Liver (tissue), 9 donors: ENCODE data around the gene TXNRD2. TPM values are rescaled to one million over a fixed set of nuclear protein-coding genes. Genes with fewer than 3 reads are reported as not detected.

ENCODE experiments used
- DNase-seq: peaks from one replicate; pipeline ENCODE4 v3.0.0-alpha.2; 2017; ENCODE audit warnings: low spot score
- H3K27ac ChIP-seq, 2 donors: one replicate each; pipeline ENCODE4 v1.7.0; 2013; ENCODE audit warnings: inconsistent platforms in 2 of 2, low read length in 2 of 2, control low read depth in 1 of 2, low read depth in 1 of 2, mild to moderate bottlenecking in 1 of 2
- H3K27me3 ChIP-seq, 4 donors: one replicate each; pipeline versions ENCODE4 v1.6.1 to v1.7.0; 2013; ENCODE audit warnings: low read length in 3 of 4, inconsistent platforms in 1 of 4, mild to moderate bottlenecking in 1 of 4, moderate library complexity in 1 of 4; ENCODE audit not compliant: control insufficient read depth in 4 of 4, insufficient read depth in 4 of 4
- H3K36me3 ChIP-seq, 4 donors: one replicate each; pipeline versions ENCODE4 v1.6.1 to v1.7.0; 2013; ENCODE audit warnings: low read length in 3 of 4, mild to moderate bottlenecking in 3 of 4, low read depth in 1 of 4, moderate library complexity in 1 of 4; ENCODE audit not compliant: control insufficient read depth in 4 of 4, insufficient read depth in 3 of 4
- H3K4me1 ChIP-seq, 4 donors: one replicate each; pipeline versions ENCODE4 v1.6.1 to v1.7.0; 2013; ENCODE audit warnings: low read length in 3 of 4, mild to moderate bottlenecking in 3 of 4, moderate library complexity in 1 of 4; ENCODE audit not compliant: control insufficient read depth in 4 of 4, insufficient read depth in 4 of 4
- H3K4me3 ChIP-seq, 3 donors: one replicate each; pipeline versions ENCODE4 v1.6.1 to v1.7.0; 2013; ENCODE audit warnings: low read length in 3 of 3, control low read depth in 1 of 3, low read depth in 1 of 3, mild to moderate bottlenecking in 1 of 3
- H3K9ac ChIP-seq, 2 donors: one replicate each; pipeline ENCODE4 v1.7.0; 2013; ENCODE audit warnings: low read length in 2 of 2, mild to moderate bottlenecking in 2 of 2, moderate library complexity in 2 of 2, control low read depth in 1 of 2, low read depth in 1 of 2
- H3K9me3 ChIP-seq, 4 donors: one replicate each; pipeline versions ENCODE4 v1.6.1 to v1.7.0; 2013; ENCODE audit warnings: low read length in 3 of 4; ENCODE audit not compliant: control insufficient read depth in 4 of 4
- ATF3 ChIP-seq: IDR thresholded peaks from 2 replicates; pipeline ENCODE4 v1.6.1; 2016; ENCODE audit warnings: antibody characterized with exemption
- FOXA1 ChIP-seq: IDR thresholded peaks from 2 replicates; pipeline ENCODE4 v1.6.1; 2016; ENCODE audit warnings: antibody characterized with exemption
- FOXA2 ChIP-seq: IDR thresholded peaks from 2 replicates; pipeline ENCODE4 v1.6.1; 2016; ENCODE audit warnings: antibody characterized with exemption
- GABPA ChIP-seq, 2 donors: IDR thresholded peaks in 1 of 2; conservative IDR thresholded peaks in 1 of 2; 2 replicates each; pipeline ENCODE4 v1.6.1; 2016; ENCODE audit warnings: antibody characterized with exemption in 2 of 2, mild to moderate bottlenecking in 1 of 2, moderate library complexity in 1 of 2
- HNF4A ChIP-seq, 2 donors: conservative IDR thresholded peaks; 2 replicates each; pipeline ENCODE4 v1.6.1; 2016; ENCODE audit warnings: antibody characterized with exemption in 2 of 2, mild to moderate bottlenecking in 2 of 2
- HNF4G ChIP-seq: IDR thresholded peaks from 2 replicates; pipeline ENCODE4 v1.6.1; 2016; ENCODE audit warnings: antibody characterized with exemption
- JUND ChIP-seq, 2 donors: IDR thresholded peaks; 2 replicates each; pipeline ENCODE4 v1.6.1; 2016; ENCODE audit warnings: antibody characterized with exemption in 2 of 2
- NR2F2 ChIP-seq: IDR thresholded peaks from 2 replicates; pipeline ENCODE4 v1.6.1; 2016; ENCODE audit warnings: antibody characterized with exemption
- REST ChIP-seq: IDR thresholded peaks from 2 replicates; pipeline ENCODE4 v1.6.1; 2016; ENCODE audit warnings: antibody characterized with exemption, mild to moderate bottlenecking
- RXRA ChIP-seq, 2 donors: IDR thresholded peaks; 2 replicates each; pipeline ENCODE4 v1.6.1; 2017 to 2018; ENCODE audit warnings: antibody characterized with exemption in 2 of 2, mild to moderate bottlenecking in 1 of 2
- SP1 ChIP-seq: IDR thresholded peaks from 2 replicates; pipeline ENCODE4 v1.6.1; 2018; ENCODE audit warnings: antibody characterized with exemption, mild to moderate bottlenecking
- YY1 ChIP-seq: IDR thresholded peaks from 2 replicates; pipeline ENCODE4 v1.6.1; 2016; ENCODE audit warnings: antibody characterized with exemption, mild to moderate bottlenecking
- WGBS: extraction: QIAGEN DNeasy Blood & Tissue Kit; methylation state at CpG from one replicate; pipeline ENCODE4 v1.1.7; 2013; 5-methylcytosine and 5-hydroxymethylcytosine counted together
- polyA plus RNA-seq, 2 donors: library from polyadenylated mRNA; stranded (reverse) in 1 of 2; unstranded in 1 of 2; fragments of 200-250 nt in 1 of 2; fragments of >200 nt in 1 of 2; fragmentation: Nextera tagmentation in 1 of 2; extraction: Ambion mirVana in 1 of 2; gene quantifications; one replicate each; pipeline versions ENCODE4 v1.2.1 to v1.2.3, GENCODE V29; 2013 to 2015
- total RNA-seq, 2 donors: library from RNA; depleted of rRNA; stranded (reverse); fragments of >200 nt; gene quantifications; one replicate each; pipeline ENCODE4 v1.2.3, GENCODE V29; 2014
- TF ChIP-seq, protein P1 (sequence below): IDR thresholded peaks from 2 replicates; pipeline ENCODE4 v1.6.1; 2016; ENCODE audit warnings: antibody characterized with exemption
- TF ChIP-seq, protein P2 (sequence below): IDR thresholded peaks from 2 replicates; pipeline ENCODE4 v1.6.1; 2016; ENCODE audit warnings: antibody characterized with exemption
- TF ChIP-seq, protein P3 (sequence below): fragments of 150-350 bp; IDR thresholded peaks from 2 replicates; pipeline ENCODE4 v1.5.1; 2017; ENCODE audit warnings: improper control_type of control experiment, low read depth, low read length; ENCODE audit not compliant: missing input control
- donor health status: healthy.
- donor health status: healthy.
- donor health status: healthy.
- donor health status: healthy.
- donor health status: healthy.

The TXNRD2 gene
- total and polyA plus RNA-seq, 4 donors, result 22.2 to 41.3 (median 33.6) TPM

DNA sequence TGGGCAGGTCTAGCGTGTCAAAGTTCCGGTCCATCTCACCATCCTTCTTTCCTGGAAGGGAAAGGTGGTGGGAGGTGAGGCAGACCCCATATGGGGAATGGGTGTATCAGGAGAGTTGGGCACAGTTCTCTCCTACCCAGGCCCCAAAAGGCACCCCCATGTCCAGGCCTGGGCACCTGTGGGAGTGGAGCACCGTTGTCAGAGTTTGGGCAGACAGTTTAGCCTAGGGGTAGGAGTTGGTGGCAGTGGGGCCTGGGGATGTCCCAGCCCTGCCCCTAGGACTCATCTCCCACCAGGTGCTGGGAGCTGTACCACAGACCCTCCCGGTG lies 34.1 kb upstream of the TXNRD2 start:
- TF ChIP-seq HNF4A (conservative IDR thresholded peaks at IDR 0.05) (no peak), JUND (IDR thresholded peaks at IDR 0.05) (no peak), FOXA1 (no peak), HNF4G (no peak), REST (no peak), NR2F2 (no peak), FOXA2 (no peak), YY1 (no peak), GABPA (IDR thresholded peaks at IDR 0.05 in 1 of 2, conservative IDR thresholded peaks at IDR 0.05 in 1 of 2) (no peak), RXRA (IDR thresholded peaks at IDR 0.05) (no peak), SP1 (no peak)
- TF ChIP-seq, protein P1, sequence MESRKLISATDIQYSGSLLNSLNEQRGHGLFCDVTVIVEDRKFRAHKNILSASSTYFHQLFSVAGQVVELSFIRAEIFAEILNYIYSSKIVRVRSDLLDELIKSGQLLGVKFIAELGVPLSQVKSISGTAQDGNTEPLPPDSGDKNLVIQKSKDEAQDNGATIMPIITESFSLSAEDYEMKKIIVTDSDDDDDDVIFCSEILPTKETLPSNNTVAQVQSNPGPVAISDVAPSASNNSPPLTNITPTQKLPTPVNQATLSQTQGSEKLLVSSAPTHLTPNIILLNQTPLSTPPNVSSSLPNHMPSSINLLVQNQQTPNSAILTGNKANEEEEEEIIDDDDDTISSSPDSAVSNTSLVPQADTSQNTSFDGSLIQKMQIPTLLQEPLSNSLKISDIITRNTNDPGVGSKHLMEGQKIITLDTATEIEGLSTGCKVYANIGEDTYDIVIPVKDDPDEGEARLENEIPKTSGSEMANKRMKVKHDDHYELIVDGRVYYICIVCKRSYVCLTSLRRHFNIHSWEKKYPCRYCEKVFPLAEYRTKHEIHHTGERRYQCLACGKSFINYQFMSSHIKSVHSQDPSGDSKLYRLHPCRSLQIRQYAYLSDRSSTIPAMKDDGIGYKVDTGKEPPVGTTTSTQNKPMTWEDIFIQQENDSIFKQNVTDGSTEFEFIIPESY, result no peak
- TF ChIP-seq, protein P2, sequence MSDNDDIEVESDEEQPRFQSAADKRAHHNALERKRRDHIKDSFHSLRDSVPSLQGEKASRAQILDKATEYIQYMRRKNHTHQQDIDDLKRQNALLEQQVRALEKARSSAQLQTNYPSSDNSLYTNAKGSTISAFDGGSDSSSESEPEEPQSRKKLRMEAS, result no peak
- H3K27ac ChIP-seq, result no peak overlapping the region
- no peaks in the 10 kb centered on the region for H3K9me3 ChIP-seq
- peaks cover 0 to 26% (median 4%) of the 10 kb centered on the region in 4 donors for H3K36me3 ChIP-seq
- peaks cover 13 to 21% (median 18%) of the 10 kb centered on the region in 4 donors for H3K4me1 ChIP-seq
- H3K4me3 ChIP-seq, result no peak overlapping the region
- no peak overlapping the region for H3K9ac ChIP-seq
- no peak for DNase-seq
- no peaks in the 10 kb centered on the region for H3K27me3 ChIP-seq
- 92% methylated on average over 4 of the region's 4 CpGs for WGBS

DNA sequence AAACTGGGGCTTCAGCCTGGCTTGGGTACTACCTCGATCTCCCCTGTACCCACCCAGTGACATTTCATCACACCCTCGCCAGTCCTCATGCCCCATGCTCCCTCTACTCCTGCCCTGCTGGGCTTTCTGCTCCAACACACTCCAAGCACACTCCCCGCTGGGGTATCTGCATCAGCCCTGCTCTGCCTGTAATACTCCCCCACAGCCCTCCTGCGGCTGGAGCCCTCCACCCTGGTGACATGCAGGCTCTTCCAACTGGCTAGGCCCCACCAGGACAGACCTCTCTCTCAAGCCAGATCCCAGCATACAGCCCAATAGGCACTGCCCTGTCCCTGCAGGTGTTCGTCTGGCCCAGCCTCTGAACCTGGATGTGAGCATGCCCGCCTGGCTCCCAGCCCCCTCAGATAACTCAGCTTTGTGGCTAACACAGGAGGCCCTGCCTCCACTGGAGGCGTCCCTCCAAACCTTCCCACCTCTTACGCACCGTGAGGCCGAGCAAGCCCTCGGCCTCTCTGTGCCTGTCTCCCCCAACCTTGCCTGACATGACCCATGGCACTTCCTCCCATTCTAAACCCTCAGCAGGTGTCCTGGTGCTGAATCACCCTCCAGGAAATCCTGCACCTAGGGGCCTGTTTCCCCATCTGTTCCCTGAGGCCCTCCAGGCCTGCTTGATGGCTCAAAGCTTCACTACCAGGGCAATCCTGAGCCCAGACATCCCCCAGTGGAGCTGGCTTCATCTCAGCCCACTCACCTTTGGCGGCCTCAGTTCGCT lies 33.5 kb upstream of the TXNRD2 start:
- Histone ChIP-seq H3K4me3 (no peak overlapping the region), H3K27ac (no peak overlapping the region), H3K9ac (no peak overlapping the region), H3K36me3 (peaks cover 0 to 20% (median 4%) of the 10 kb centered on the region in 4 donors), H3K9me3 (no peaks in the 10 kb centered on the region), H3K4me1 (peaks cover 15 to 26% (median 21%) of the 10 kb centered on the region in 4 donors), H3K27me3 (no peaks in the 10 kb centered on the region)
- DNase-seq, result no peak
- TF ChIP-seq, protein P2, result no peak
- TF ChIP-seq, protein P3, sequence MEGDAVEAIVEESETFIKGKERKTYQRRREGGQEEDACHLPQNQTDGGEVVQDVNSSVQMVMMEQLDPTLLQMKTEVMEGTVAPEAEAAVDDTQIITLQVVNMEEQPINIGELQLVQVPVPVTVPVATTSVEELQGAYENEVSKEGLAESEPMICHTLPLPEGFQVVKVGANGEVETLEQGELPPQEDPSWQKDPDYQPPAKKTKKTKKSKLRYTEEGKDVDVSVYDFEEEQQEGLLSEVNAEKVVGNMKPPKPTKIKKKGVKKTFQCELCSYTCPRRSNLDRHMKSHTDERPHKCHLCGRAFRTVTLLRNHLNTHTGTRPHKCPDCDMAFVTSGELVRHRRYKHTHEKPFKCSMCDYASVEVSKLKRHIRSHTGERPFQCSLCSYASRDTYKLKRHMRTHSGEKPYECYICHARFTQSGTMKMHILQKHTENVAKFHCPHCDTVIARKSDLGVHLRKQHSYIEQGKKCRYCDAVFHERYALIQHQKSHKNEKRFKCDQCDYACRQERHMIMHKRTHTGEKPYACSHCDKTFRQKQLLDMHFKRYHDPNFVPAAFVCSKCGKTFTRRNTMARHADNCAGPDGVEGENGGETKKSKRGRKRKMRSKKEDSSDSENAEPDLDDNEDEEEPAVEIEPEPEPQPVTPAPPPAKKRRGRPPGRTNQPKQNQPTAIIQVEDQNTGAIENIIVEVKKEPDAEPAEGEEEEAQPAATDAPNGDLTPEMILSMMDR, result no peak
- TF ChIP-seq HNF4A (conservative IDR thresholded peaks at IDR 0.05), result no peak
- no peak for TF ChIP-seq ATF3
- WGBS, result 79% methylated on average over 13 of the region's 13 CpGs
